Measurements from ENCODE around the gene EI24. TPM values are rescaled to one million over a fixed set of nuclear protein-coding genes. Genes with fewer than 3 reads are reported as not detected.
"Not testable (repeated sequence)": the region's sequence is repeated elsewhere in the genome, so short reads cannot be mapped to it uniquely, and the experiment has no call there.

The EI24 gene
- total RNA-seq, 4 donors from 2014 or later, result 43.4 to 92.4 (median 51.2) TPM

DNA sequence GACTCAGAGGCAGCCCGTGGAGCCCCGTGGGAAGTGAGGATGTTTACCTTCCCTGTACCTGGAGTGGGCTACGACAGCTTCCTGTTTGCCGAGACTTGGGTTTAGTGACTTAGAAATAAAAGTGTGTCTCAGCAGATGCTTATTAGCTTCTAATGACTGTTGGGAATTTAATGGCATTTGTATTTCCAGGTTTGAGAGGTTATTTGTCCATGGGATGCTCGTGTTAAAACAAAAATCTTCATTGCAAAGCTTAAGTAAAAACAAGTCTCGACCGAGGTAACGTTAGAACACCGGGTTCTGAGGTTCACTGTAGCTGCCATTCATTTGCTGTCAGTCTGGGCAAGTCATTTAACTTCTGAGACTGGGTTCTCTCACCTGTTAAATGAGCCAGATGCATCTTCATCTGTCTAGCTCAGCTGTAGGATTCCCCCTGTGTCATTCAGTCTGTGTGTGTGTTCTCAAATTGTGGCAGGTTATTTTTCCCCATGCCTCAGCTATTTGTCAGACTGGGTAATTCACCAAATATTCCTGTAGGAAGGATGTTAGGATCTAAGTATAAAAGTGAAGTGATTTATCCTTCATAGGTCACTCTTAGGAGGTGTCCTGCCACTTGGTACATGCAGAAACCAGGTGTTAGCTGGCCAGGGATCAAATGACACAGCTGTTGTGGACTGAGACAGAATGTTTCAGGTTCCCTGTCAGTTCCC lies 791 bp downstream of the EI24 start:
- no peaks in the 10 kb centered on the region for H3K9me3 ChIP-seq
- no peak for DNase-seq

DNA sequence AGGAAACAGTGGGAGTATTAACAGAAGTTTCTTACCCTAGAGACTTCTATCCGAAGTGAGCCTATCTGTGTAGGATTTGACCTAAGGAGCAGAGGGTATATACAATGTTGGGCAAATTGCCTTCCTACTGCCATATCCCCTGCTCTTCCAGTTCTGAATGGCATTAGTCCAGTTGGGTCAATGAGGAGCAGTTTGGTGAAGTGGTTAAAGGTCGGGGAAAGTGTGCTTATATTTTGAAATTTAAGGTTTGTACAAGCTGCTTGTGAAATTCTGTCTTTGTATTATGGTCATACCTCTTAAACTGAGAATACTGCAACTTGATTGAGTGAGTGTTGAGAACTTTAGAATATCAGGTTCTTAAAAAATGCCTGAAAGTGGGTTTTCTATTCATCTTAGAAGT lies 1.7 kb downstream of the EI24 start:
- Histone ChIP-seq H3K27ac (no peak overlapping the region), H3K9me3 (no peaks in the 10 kb centered on the region), H3K4me3 (no peak overlapping the region), H3K27me3 (no peaks in the 10 kb centered on the region), H3K36me3 (peaks cover 0 to 29% (median 5%) of the 10 kb centered on the region in 3 donors), H3K4me1 (peaks cover 0 to 12% (median 5%) of the 10 kb centered on the region in 4 donors)
- TF ChIP-seq, protein P1, sequence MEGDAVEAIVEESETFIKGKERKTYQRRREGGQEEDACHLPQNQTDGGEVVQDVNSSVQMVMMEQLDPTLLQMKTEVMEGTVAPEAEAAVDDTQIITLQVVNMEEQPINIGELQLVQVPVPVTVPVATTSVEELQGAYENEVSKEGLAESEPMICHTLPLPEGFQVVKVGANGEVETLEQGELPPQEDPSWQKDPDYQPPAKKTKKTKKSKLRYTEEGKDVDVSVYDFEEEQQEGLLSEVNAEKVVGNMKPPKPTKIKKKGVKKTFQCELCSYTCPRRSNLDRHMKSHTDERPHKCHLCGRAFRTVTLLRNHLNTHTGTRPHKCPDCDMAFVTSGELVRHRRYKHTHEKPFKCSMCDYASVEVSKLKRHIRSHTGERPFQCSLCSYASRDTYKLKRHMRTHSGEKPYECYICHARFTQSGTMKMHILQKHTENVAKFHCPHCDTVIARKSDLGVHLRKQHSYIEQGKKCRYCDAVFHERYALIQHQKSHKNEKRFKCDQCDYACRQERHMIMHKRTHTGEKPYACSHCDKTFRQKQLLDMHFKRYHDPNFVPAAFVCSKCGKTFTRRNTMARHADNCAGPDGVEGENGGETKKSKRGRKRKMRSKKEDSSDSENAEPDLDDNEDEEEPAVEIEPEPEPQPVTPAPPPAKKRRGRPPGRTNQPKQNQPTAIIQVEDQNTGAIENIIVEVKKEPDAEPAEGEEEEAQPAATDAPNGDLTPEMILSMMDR (IDR thresholded peaks at IDR 0.05), result no peak
- no peak for DNase-seq

More for the DNA sequence above, 791 bp downstream of the EI24 start:
- Histone ChIP-seq H3K27ac (peak overlapping the region; percentile 75 to 88 (median 84)), H3K4me1 (peaks cover 0 to 12% (median 5%) of the 10 kb centered on the region in 4 donors), H3K36me3 (peaks cover 0 to 20% (median 0%) of the 10 kb centered on the region in 3 donors), H3K27me3 (no peaks in the 10 kb centered on the region), H3K4me3 (peak overlapping the region; percentile 67 to 97 (median 81))
- TF ChIP-seq, protein P1 (IDR thresholded peaks at IDR 0.05), result no peak
- no peak for TF ChIP-seq POLR2A (IDR thresholded peaks at IDR 0.05)

DNA sequence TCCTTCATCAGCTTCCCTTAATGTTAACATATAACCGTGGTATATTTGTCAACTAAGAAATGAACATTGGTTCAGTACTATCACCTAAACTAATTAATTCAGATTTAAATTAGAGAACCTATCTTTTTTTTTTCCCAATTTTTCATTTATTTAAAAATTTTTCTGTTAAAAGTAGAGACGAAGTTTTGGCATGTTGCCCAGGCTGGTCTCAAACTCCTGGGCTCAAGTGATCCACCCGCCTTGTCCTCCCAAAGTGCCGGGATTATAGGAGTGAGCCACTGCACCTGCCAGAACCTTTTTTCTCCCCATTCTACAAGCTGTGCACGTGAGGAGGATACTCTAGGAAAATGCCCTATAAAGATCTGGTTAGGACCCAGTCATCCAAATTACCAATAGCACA lies 3.6 kb downstream of the EI24 start:
- Histone ChIP-seq H3K4me1 (peaks cover 0 to 12% (median 5%) of the 10 kb centered on the region in 4 donors), H3K27ac (no peak overlapping the region), H3K27me3 (no peaks in the 10 kb centered on the region), H3K9me3 (no peaks in the 10 kb centered on the region), H3K4me3 (no peak overlapping the region), H3K36me3 (peaks cover 0 to 48% (median 6%) of the 10 kb centered on the region in 3 donors)
- TF ChIP-seq, protein P1 (IDR thresholded peaks at IDR 0.05), result no peak
- TF ChIP-seq POLR2A (IDR thresholded peaks at IDR 0.05), result no peak
- no peak for DNase-seq

DNA sequence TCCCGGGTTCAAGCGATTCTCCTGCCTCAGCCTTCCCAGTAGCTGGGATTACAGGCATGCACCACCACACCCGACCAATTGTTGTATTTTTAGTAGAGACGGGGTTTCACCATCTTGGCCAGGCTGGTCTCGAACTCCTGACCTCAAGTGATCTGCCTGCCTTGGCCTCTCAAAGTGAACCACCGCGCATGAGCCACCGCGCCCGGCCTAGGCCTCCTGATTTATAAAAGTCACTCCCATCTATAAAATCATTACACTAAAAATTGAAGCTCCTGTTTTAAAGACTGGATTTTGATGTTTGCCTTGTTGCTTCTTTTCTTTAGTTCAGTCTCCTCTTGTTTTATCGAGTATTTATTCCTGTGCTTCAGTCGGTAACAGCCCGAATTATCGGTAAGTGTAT lies 7.9 kb downstream of the EI24 start:
- H3K4me1 ChIP-seq, H3K27me3 ChIP-seq, H3K9me3 ChIP-seq, H3K4me3 ChIP-seq, H3K27ac ChIP-seq, DNase-seq: not testable (repeated sequence)
- peaks cover 0 to 89% (median 6%) of the 10 kb centered on the region in 3 donors for H3K36me3 ChIP-seq

DNA sequence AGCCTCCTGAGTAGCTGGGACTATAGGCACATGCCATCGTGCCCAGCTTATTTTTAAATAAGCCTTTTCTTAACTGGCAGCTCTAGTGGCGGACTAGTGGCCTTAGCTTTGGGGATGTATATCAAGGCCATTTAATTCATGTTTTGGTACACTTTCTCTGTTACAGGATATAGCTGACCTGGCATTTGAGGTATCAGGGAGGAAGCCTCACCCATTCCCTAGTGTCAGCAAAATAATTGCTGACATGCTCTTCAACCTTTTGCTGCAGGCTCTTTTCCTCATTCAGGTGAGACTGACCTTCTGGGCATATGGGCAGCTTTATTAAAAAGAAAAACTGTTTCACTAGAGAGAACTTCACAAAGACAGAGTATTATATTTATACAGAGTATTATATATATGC lies 9.5 kb downstream of the EI24 start:
- Histone ChIP-seq H3K4me3 (no peak overlapping the region), H3K9me3 (no peaks in the 10 kb centered on the region), H3K36me3 (peaks cover 0 to 98% (median 6%) of the 10 kb centered on the region in 3 donors), H3K27me3 (no peaks in the 10 kb centered on the region), H3K27ac (no peak overlapping the region), H3K4me1 (no peaks in the 10 kb centered on the region)
- TF ChIP-seq, protein P1 (IDR thresholded peaks at IDR 0.05), result no peak
- no peak for TF ChIP-seq POLR2A (IDR thresholded peaks at IDR 0.05)
- DNase-seq, result no peak

DNA sequence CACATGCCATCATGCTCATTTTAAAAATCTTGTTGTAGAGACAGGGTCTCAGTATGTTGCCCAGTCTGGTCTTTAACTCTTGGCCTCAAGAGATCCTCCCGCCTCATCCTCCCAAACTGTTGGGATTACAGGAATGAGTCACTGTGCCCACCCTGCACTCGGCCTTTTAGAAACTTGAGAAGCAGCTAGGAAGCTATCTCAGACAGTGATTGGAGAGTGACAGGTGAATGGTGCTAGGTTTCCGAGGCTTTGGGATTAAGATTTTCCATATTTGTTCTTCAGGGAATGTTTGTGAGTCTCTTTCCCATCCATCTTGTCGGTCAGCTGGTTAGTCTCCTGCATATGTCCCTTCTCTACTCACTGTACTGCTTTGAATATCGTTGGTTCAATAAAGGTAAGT lies 10.5 kb downstream of the EI24 start:
- H3K4me1 ChIP-seq, result no peaks in the 10 kb centered on the region
- no peaks in the 10 kb centered on the region for H3K9me3 ChIP-seq
- H3K27me3 ChIP-seq, result no peaks in the 10 kb centered on the region
- TF ChIP-seq, protein P1 (IDR thresholded peaks at IDR 0.05), result no peak
- no peak for TF ChIP-seq POLR2A (IDR thresholded peaks at IDR 0.05)
- H3K36me3 ChIP-seq, result peaks cover 0 to 94% (median 6%) of the 10 kb centered on the region in 3 donors
- no peak overlapping the region for H3K27ac ChIP-seq
- no peak for DNase-seq
- H3K4me3 ChIP-seq, result no peak overlapping the region

Data from Peyer's patch (tissue), 4 donors.